Measurements from ENCODE around the gene ROM1. TPM values are rescaled to one million over a fixed set of nuclear protein-coding genes. Genes with fewer than 3 reads are reported as not detected.

The ROM1 gene
- total and polyA plus RNA-seq, 2 experiments from 2014 or later: 0.24 to 0.65 TPM

DNA sequence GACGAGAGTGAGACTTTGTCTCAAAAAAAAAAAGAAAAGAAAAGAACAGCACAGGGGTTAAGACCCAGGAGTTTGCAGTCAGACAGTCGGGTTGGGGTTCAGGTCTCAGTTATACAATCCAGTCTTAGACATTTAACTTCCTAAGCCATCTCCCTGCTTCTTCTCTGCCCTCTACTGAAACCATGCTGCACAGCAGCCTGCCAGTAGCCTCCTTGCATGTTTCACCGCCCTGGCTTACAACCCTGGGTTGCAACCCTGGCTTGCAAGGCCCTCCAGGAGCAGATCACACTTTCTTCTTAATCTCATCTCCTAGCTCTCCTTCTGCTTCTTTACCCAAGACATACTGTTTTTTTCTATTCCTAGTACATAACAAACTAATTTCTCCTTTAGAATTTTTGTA is 14.7 kb downstream of the ROM1 start:
- H3K9me3 Mint-ChIP-seq: no peaks in the 10 kb centered on the region
- no peaks in the 10 kb centered on the region for H3K79me2 ChIP-seq (replicated peaks; ENCODE audit: insufficient read depth)
- no peaks in the 10 kb centered on the region for H3K4me1 ChIP-seq (ENCODE audit: insufficient read depth)
- ATAC-seq: peak; percentile 34; the same call in 2 of the 3 replicates
- H3F3A ChIP-seq (replicated peaks; ENCODE audit: low read depth): peaks cover 20% of the 10 kb centered on the region
- H3K27me3 ChIP-seq (ENCODE audit: insufficient read depth): no peaks in the 10 kb centered on the region
- no peaks in the 10 kb centered on the region for H3K9me2 ChIP-seq (ENCODE audit: insufficient read depth)
- H3K4me1 Mint-ChIP-seq: no peaks in the 10 kb centered on the region
- peaks cover 80% of the 10 kb centered on the region for H3K36me3 Mint-ChIP-seq (ENCODE audit: low read depth)
- H3K27me3 Mint-ChIP-seq (ENCODE audit: insufficient read depth, low read depth, poor library complexity): peaks cover 9% of the 10 kb centered on the region
- DNase-seq (ENCODE audit: low spot score): no peak
- H3K36me3 ChIP-seq (ENCODE audit: insufficient read depth): peaks cover 48% of the 10 kb centered on the region
- no peak overlapping the region for H3K4me3 Mint-ChIP-seq
- H4K20me1 ChIP-seq (replicated peaks; ENCODE audit: insufficient read depth): peaks cover 3% of the 10 kb centered on the region; the same call in 1 of the 2 replicates
- TF ChIP-seq STAT1 (IDR thresholded peaks at IDR 0.05; ENCODE audit: unreplicated experiment) (no peak), JUNB (IDR thresholded peaks at IDR 0.05; ENCODE audit: unreplicated experiment) (no peak), CREB1 (CRISPR knock-in tag; IDR thresholded peaks at IDR 0.05; ENCODE audit: low read depth) (no peak), ZNF114 (CRISPR knock-in tag; IDR thresholded peaks at IDR 0.05) (no peak), CTCF (conservative IDR thresholded peaks at IDR 0.05; ENCODE audit: low read depth in 2 of 2) (no peak), ZNF331 (CRISPR knock-in tag; IDR thresholded peaks at IDR 0.05; ENCODE audit: low read depth) (no peak), EZH2 (IDR thresholded peaks at IDR 0.05; ENCODE audit: low read depth, unreplicated experiment) (no peak), POLR2AphosphoS5 (IDR thresholded peaks at IDR 0.05; ENCODE audit: low read depth) (no peak), NANOG (IDR thresholded peaks at IDR 0.05; ENCODE audit: borderline replicate concordance) (no peak), ZNF462 (CRISPR knock-in tag; IDR thresholded peaks at IDR 0.05) (no peak), EZH2phosphoT487 (IDR thresholded peaks at IDR 0.05; ENCODE audit: unreplicated experiment) (no peak), ETS1 (IDR thresholded peaks at IDR 0.05) (no peak)
- TF ChIP-seq, protein P1, sequence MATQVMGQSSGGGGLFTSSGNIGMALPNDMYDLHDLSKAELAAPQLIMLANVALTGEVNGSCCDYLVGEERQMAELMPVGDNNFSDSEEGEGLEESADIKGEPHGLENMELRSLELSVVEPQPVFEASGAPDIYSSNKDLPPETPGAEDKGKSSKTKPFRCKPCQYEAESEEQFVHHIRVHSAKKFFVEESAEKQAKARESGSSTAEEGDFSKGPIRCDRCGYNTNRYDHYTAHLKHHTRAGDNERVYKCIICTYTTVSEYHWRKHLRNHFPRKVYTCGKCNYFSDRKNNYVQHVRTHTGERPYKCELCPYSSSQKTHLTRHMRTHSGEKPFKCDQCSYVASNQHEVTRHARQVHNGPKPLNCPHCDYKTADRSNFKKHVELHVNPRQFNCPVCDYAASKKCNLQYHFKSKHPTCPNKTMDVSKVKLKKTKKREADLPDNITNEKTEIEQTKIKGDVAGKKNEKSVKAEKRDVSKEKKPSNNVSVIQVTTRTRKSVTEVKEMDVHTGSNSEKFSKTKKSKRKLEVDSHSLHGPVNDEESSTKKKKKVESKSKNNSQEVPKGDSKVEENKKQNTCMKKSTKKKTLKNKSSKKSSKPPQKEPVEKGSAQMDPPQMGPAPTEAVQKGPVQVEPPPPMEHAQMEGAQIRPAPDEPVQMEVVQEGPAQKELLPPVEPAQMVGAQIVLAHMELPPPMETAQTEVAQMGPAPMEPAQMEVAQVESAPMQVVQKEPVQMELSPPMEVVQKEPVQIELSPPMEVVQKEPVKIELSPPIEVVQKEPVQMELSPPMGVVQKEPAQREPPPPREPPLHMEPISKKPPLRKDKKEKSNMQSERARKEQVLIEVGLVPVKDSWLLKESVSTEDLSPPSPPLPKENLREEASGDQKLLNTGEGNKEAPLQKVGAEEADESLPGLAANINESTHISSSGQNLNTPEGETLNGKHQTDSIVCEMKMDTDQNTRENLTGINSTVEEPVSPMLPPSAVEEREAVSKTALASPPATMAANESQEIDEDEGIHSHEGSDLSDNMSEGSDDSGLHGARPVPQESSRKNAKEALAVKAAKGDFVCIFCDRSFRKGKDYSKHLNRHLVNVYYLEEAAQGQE (IDR thresholded peaks at IDR 0.05; ENCODE audit: unreplicated experiment): no peak
- H3K4me3 ChIP-seq: no peak overlapping the region
- H3K27ac Mint-ChIP-seq: no peak overlapping the region
- no peak overlapping the region for H2AFZ ChIP-seq
- H3K4me2 ChIP-seq: no peak overlapping the region
- no peak overlapping the region for H3K27ac ChIP-seq (ENCODE audit: low read depth)

All from GM23338 (cell line).